22Rv1 (cell line): Measurements from ENCODE around the gene PNLIPRP1.

Source experiments
- H3K27ac ChIP-seq: fragments of 450-650 bp; 2 replicates; pipeline ENCODE4 v1.5.1; 2017
- CTCF ChIP-seq: fragments of 450-650 bp; IDR thresholded peaks from 2 replicates; pipeline ENCODE4 v1.5.1; 2017; ENCODE audit warnings: mild to moderate bottlenecking
- ZFX ChIP-seq: fragments of 450-650 bp; IDR thresholded peaks from 2 replicates; pipeline ENCODE4 v1.6.1; 2017; ENCODE audit warnings: antibody characterized with exemption, borderline replicate concordance

Gene PNLIPRP1

DNA sequence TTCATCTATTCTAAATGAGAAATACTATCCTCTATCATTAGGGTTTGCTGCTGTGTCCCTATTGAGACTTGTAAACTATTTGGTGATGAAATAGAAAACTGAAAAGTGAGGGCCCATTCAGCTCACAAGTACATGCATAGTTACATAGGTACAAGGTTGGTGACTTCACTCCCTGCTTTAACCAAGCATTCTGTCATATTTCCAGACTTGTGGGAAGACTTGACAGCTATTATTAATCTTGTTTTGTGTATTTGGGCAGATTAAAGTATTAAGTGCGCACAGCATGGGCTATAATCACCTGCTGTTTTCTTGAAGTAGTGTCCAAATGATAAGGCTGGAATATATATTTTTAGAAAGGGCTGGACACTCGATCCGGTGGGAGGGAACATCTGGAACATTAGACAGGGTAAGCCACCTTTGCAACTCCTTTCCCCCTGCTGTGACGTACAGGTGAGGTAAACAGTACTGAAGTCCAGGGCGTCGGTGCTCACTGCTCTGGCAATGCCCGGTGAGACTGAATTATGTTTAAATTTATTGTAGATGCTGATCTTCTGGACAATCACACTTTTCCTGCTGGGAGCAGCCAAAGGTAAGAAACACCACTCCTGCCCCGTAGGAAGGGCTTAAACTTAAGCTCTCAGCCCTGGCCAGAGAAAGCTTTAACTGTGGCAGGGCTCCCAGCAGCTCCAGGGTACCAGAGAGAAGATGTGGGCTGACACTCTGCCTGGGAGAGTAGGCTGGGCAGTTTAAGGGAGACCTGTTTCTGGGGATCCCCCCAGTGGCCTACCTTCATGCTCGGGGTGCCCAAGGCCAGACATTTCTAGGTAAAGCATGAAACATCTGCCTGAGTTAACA, at the start of gene PNLIPRP1:
Gene PNLIPRP1 (plus strand): TSS at position 370 of the 855 bp plus-strand sequence. CDS start 171 bp downstream, at position 541.
- TF ChIP-seq ZFX, result no peak
- no peak for TF ChIP-seq CTCF
- no peak within 1 kb of the TSS for H3K27ac ChIP-seq

GRCh38 chr10:116542007-116542677, 48.6 kb upstream of the PNLIPRP1 start:
- no peak overlapping the region for H3K27ac ChIP-seq
- TF ChIP-seq CTCF, result no peak
- TF ChIP-seq ZFX, result no peak

- TF ChIP-seq CTCF (no peak), ZFX (no peak)
- H3K27ac ChIP-seq, result no peak overlapping the region
Observed at GRCh38 chr10:116545122-116545521, 45.6 kb upstream of the PNLIPRP1 start.

GRCh38 chr10:116545756-116546155, 45.0 kb upstream of the PNLIPRP1 start, which contains the start of gene PNLIP:
PNLIP (plus strand) TSS chr10:116545931; CDS start chr10:116546093, 162 bp downstream.
- no peak for TF ChIP-seq ZFX
- TF ChIP-seq CTCF, result no peak
- no peak within 1 kb of the TSS for H3K27ac ChIP-seq

GRCh38 chr10:116548301-116548700, 42.5 kb upstream of the PNLIPRP1 start:
- no peak overlapping the region for H3K27ac ChIP-seq
- TF ChIP-seq CTCF, result no peak
- no peak for TF ChIP-seq ZFX

- no peak overlapping the region for H3K27ac ChIP-seq
- TF ChIP-seq ZFX (no peak), CTCF (no peak)
Observed at GRCh38 chr10:116553378-116553980, 37.3 kb upstream of the PNLIPRP1 start.
